Panc1 (cell line): ENCODE measurements around the gene DOCK1.

Experiments used
- CTCF ChIP-seq: fragments of 450-650 bp; IDR thresholded peaks from 2 replicates; pipeline ENCODE4 v1.5.1; 2017; ENCODE audit warnings: mild to moderate bottlenecking
- POLR2AphosphoS5 ChIP-seq: IDR thresholded peaks from 2 replicates; pipeline ENCODE4 v1.6.1; 2012; ENCODE audit warnings: mild to moderate bottlenecking, low read depth, low read length, moderate library complexity
- REST ChIP-seq, 2 experiments: IDR thresholded peaks; 2 replicates each; pipeline ENCODE4 v1.6.1; 2011 to 2012; ENCODE audit warnings: low read depth in 2 of 2, control low read depth in 1 of 2, low read length in 1 of 2, mild to moderate bottlenecking in 1 of 2, moderate library complexity in 1 of 2; ENCODE audit not compliant: insufficient read depth in 1 of 2
- SIN3A ChIP-seq: IDR thresholded peaks from 2 replicates; pipeline ENCODE4 v1.6.1; 2012; ENCODE audit warnings: low read depth, mild to moderate bottlenecking, low read length, moderate library complexity, borderline replicate concordance; ENCODE audit not compliant: insufficient read depth
- TCF7L2 ChIP-seq: IDR thresholded peaks from 2 replicates; pipeline ENCODE4 v1.6.1; 2011; ENCODE audit warnings: mild to moderate bottlenecking, low read depth, low read length, inconsistent platforms

- TF ChIP-seq CTCF, result no peak
- no peak for TF ChIP-seq POLR2AphosphoS5
- TF ChIP-seq REST (IDR thresholded peaks at IDR 0.05; ENCODE audit: insufficient read depth in 1 of 2, low read depth in 2 of 2, low read length in 1 of 2), result no peak
- TF ChIP-seq SIN3A, result no peak
- TF ChIP-seq TCF7L2, result no peak
Observed at GRCh38 chr10:127442220-127442525, 536.9 kb downstream of the DOCK1 start.
